ENCODE measurements around the gene USP34.
"Not testable (repeated sequence)": the region's sequence is repeated elsewhere in the genome, so short reads cannot be mapped to it uniquely, and the experiment has no call there.

USP34 gene

GRCh38 chr2:61181382-61182058 lies 289.4 kb downstream of the USP34 start:
- no peak for DNase-seq

GRCh38 chr2:61180686-61181085 lies 290.2 kb downstream of the USP34 start:
- no peak for DNase-seq

- peak; percentile 82 for DNase-seq
Observed at GRCh38 chr2:61179701-61180639, 290.9 kb downstream of the USP34 start.

- DNase-seq: no peak
Observed at GRCh38 chr2:61178603-61179545, 292.0 kb downstream of the USP34 start.

GRCh38 chr2:61177727-61178549 lies 292.9 kb downstream of the USP34 start:
- no peak for DNase-seq

DNA sequence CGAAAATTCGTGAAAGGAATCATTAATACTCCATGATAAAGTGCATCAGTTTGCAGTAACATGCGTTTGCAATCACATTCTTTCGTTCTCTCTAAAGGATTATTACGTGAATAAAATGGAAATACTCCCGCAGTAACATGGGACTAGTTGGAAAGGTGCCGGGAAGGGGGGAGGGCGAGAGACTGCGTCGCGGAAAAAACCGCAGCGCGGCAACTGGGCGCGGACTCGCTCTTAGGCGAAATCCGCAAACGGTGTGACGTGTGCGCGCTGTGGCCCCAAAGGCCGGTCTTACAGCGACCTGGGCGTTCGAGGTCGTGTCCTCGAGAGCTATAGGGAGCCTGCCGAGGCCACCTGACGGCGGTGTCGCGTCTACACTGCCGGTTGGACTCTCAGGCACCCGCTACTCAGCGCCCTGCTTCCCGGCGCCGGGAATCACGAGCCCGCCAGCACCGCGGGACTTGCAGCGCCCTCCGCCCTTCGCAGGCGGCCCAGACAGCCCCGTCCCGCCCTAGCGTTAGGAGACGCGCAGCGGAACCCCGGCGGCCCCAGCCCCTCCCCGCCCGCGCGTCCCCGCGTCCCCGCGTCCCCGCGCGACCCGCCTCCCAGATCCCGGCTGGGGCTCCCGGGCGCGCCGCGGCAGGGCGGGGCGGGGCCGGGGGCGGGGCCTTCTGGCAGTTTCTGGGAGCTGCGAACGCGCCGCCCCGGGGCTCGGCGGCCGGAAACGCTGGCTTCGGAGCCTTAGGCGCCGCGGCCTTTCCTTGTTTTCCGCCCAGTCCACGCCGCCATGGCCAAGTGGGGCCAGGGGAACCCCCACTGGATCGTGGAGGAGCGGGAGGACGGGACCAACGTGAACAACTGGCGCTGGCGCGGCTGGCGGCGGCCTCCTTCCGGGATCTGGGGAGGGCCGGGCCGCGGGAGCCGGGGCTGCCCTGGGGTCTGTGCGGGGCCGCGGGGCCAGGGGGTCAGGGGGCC lies 293.8 kb downstream of the USP34 start:
- peak; percentile 91 for DNase-seq

GRCh38 chr2:61175036-61175435 lies 295.9 kb downstream of the USP34 start:
- no peak for DNase-seq

DNA sequence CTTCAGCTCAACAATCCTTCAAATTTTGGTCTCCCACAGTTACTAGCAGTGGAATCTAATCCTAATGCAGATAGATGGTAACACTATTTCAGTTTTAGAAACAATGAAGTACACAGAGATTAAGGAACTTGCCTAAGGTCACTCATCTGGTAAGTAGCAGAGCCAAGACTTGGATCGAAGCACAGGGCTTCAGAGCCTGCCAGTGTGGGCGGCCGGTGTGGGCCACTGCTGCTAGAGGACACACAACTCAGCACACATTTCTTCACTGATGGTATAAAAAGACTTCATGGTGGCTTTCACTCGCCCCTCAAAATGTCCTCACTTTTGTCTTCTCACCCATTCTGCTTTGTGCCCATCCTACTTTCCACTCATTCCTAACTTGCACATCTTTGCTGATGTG lies 297.8 kb downstream of the USP34 start:
- DNase-seq: no peak

DNA sequence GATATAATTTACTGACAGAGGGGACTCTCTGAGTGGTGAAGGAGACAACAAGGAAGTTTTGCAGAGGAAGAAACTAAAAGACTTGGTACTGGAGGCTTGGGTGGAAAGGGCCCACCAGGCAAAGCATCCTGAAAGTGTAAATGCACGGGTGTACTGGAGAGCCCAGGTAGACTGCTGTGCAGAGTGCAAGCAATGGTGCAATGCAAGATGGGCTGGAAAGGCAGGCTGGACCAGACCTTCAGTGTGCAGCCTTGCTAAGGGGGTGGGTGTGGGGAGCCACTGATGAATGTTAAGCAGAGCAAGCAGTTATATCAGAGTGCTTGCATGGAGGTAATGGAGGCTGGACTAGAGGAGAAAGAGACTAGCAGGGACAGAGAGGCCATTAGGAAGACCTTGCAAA lies 298.2 kb downstream of the USP34 start:
- no peak for DNase-seq

- DNase-seq: peak; percentile 50
Observed at GRCh38 chr2:61167579-61167978, 303.3 kb downstream of the USP34 start.

GRCh38 chr2:61165946-61166345 lies 304.9 kb downstream of the USP34 start:
- DNase-seq: peak; percentile 43

- DNase-seq: not testable (repeated sequence)
Observed at GRCh38 chr2:61165082-61165481, 305.8 kb downstream of the USP34 start.

DNA sequence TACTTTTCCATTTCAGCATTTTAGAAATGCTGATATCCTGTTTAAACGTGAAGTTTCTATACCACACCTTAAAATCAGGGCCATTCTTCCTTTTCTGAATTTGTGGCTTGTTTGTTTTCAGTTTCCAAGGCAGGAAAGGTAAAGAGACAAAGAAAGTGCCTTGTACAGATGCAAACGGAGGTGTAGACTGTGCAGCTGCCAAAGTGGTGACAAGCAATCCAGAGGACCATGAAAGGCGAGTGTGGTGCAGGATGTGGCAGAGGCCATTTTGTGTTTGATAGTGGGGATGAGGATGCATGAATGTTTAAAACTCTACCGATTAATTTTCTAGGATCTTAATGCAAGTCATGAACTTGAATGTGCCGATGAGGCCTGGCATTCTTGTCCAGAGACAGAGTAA lies 308.2 kb downstream of the USP34 start:
- DNase-seq: no peak

GRCh38 chr2:61161888-61162287 lies 309.0 kb downstream of the USP34 start, which contains the start of gene C2orf74:
TSS of gene C2orf74 (plus strand) at chr2:61162188. CDS start at chr2:61162515, 327 bp downstream.
- no peak for DNase-seq

- no peak for DNase-seq
Observed at GRCh38 chr2:61158356-61158955, 312.4 kb downstream of the USP34 start.

- no peak for DNase-seq
Observed at GRCh38 chr2:61157371-61158003, 313.4 kb downstream of the USP34 start.

GRCh38 chr2:61151436-61151835 lies 319.5 kb downstream of the USP34 start:
- peak; percentile 62 for DNase-seq

GRCh38 chr2:61149074-61149473 lies 321.8 kb downstream of the USP34 start:
- no peak for DNase-seq

DNA sequence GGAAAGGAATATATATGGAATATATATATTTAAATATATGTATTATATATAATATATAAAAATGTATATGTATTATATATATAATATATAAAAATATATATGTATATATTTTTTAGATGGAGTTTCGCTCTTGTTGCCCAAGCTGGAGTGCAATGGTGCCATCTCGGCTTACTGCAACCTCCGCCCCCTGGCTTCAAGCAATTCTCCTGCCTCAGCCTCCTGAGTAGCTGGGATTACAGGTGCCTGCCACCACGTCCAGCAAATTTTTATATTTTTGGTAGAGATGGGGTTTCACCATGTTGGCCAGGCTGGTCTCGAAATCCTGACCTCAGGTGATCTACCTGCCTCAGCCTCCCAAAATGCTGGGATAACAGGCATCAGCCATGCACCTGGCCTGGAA lies 322.8 kb downstream of the USP34 start:
- not testable (repeated sequence) for DNase-seq

DNA sequence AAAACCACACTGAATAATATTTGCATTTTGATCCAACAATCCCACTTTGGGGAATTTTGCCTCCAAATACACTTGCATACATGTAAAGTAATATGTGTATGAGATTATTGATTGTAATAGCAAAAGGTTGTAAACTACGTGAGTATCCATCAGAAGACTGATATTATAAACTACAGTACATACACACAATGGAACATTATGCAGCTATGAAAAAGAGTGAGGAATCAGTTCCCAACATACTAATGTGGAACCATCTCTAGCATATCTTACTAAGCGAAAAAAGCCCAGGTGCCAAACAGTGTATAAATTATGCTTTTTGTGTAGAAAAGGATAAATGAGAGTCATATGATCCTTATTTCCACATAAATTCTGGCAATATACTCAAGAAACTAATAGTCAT lies 324.9 kb downstream of the USP34 start:
- DNase-seq: no peak
